Activated T-cell treated with anti-CD3 and anti-CD28 coated beads, Interleukin-2, amount 50 U/mL, for 1 hour (primary cell): ENCODE data around the gene CPNE8.

Experiments
- DNase-seq: peaks from one replicate; pipeline ENCODE4 v3.0.0-alpha.2; 2020

The CPNE8 gene

GRCh38 chr12:38905480-38906351 lies at the start of gene CPNE8:
Gene CPNE8, minus strand, starts transcription at chr12:38905591. Its CDS starts 57 bp downstream, at chr12:38905534.
- peak; percentile 35 for DNase-seq

DNA sequence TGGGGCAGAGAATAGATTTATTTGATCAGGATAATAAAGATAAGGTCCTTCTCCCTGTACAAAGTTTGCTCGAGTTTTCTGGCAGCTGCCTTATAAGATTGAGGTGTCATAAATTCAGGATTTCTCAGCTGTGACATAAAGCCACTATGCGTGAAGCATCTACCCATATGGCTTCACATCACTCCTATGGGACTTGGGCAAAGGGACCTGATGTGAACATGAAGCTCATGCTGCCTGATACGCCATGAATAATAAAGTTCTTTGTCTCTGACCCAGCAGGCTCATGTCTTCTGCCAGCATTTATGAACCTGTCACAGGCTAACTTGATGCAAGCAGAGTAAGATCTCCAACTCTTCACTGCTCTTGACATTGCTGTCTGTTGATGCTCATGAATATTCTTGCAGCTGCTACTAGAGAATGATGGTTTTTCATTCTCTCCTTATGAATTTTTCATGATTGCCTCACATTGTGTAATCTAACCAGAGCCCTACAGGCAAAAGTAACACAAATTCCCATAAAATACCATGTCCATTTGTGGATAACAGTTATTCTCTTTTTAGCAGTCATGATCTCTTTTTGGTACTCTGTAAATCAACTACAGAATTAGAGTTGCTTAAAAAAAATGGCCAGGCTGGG lies 49.0 kb upstream of the CPNE8 start:
- no peak for DNase-seq

- DNase-seq: no peak
Observed at GRCh38 chr12:38949363-38949762, 44.0 kb upstream of the CPNE8 start.

GRCh38 chr12:38934686-38935085 lies 29.3 kb upstream of the CPNE8 start:
- DNase-seq: no peak

GRCh38 chr12:38934078-38934584 lies 28.7 kb upstream of the CPNE8 start:
- DNase-seq: no peak

- DNase-seq: no peak
Observed at GRCh38 chr12:38932320-38932719, 26.9 kb upstream of the CPNE8 start.

- DNase-seq: no peak
Observed at GRCh38 chr12:38931461-38931860, 26.1 kb upstream of the CPNE8 start.

DNA sequence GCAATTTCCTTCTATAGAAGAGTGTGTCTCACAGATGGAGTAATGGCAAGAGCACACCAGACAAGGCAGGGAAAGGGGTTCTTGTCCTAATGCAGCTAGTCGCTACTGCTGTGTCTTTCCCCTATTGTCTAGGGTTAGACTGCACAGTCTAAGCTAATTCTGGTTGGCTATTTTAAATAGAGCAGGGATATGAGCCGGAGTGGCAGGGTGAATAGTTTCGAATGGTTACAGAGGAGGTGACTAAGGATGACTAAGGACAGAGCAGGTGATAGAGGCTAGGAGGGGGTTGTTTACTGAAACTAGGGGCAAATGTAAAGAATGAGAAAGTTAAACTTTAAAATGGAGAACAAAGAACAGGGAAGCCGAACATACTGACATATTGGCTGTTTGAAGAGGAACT lies 25.6 kb upstream of the CPNE8 start:
- no peak for DNase-seq

DNA sequence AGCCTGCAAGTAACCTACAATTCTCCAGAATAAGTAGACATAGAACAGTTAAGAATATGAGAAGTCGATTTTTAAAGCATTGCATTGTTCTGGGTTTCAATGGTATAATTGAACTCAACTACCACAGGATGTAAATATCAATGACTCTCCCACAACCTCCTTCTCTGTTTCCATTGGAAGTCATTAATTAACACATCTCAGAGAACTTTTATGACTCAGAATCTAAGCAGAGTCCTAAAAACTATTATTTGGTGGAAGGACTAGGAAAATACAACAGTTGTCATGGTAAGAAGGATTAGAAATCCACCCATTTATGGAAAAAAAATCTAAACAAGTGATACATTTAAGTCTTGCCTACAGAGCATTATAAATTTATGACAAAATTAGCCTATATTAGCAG lies 21.1 kb upstream of the CPNE8 start:
- DNase-seq: no peak

DNA sequence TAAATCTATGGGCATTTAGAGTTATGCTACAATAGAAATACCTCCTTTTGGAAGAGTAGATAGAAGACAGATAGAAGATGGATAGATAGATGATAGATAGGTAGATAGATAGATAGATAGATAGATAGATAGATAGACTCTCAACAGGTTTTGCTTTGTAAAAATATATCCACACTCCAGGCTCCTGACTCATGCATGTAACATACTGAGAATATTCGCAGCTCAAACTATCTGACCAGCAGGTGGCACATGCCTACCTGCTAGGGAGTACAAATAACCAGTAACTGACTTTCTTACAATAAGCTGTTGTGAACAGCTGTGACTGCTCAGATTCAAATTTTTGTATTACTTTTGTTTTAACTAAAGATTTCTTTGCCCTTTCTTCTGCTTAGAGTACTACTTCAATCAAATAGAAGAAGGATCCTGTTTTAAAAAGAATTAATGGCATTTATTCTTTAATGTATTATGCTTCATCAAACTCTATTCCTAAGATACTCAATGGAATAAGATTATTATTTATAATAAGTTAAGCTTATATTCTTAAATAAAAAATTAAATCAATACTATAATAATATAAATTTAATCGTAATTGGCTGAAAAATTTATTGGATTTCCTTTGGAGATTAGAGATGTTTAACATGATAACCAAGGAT lies 15.8 kb upstream of the CPNE8 start:
- no peak for DNase-seq

DNA sequence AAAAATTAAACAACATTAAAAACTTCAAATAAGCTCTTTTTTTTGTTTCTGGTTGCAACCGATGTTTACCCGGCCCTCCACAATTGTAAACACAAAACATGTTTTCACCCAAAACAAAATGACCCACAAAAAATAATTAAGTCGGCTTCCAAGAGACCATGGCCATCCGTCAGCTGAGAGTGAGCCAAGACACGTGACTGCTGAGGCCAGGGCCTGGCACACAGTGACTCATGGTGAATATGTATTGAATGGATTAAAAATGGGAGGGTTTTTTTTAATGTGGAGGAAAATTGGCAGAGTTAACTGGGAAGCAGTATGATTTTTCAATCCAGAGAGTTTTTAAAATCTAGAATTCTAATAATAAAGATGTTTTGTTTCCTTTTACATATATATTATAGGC lies 13.8 kb upstream of the CPNE8 start:
- no peak for DNase-seq

- DNase-seq: no peak
Observed at GRCh38 chr12:38915429-38916182, 10.2 kb upstream of the CPNE8 start.

DNA sequence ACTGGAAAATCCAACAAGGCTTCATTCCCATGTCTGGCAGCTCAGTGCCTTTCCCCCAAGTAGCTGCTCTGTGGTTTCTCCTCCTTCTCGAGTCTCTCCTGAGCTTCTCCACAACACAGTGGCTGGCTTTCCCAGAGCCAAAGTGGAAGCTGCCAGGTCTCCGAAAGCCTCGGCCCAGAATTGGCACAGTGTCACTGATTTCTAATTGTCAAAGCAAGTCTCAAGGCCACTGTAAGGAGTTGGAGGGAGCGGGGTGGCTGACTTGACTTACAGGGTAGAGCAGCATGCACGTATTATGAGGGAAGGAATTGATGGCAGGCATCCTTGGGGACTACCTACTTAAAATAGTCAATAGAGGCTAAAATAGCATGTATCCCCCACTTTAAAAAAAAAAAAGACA lies 6.7 kb upstream of the CPNE8 start:
- no peak for DNase-seq

DNA sequence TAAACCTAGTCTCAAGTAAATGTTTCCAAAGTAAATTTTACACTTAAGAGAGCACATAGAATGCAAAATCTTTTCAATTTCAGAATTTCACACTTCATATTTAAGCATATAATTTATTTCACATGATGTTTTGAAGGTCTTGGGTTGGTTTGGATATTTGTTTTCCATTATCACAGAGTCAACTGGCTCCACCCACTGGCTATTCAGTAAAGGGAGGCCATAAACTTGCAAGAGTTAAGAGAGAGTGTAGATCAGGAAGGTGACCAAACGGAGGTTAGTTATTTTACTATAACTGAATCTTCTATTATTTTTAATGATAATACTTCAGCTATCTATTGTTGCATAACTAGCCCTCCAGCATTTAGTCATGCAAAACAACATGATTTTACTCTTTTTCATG lies 6.2 kb upstream of the CPNE8 start:
- DNase-seq: no peak

- DNase-seq: no peak
Observed at GRCh38 chr12:38907201-38907923, 2.0 kb upstream of the CPNE8 start.

GRCh38 chr12:38906482-38907200 lies 1.2 kb upstream of the CPNE8 start:
- peak; percentile 63 for DNase-seq

DNA sequence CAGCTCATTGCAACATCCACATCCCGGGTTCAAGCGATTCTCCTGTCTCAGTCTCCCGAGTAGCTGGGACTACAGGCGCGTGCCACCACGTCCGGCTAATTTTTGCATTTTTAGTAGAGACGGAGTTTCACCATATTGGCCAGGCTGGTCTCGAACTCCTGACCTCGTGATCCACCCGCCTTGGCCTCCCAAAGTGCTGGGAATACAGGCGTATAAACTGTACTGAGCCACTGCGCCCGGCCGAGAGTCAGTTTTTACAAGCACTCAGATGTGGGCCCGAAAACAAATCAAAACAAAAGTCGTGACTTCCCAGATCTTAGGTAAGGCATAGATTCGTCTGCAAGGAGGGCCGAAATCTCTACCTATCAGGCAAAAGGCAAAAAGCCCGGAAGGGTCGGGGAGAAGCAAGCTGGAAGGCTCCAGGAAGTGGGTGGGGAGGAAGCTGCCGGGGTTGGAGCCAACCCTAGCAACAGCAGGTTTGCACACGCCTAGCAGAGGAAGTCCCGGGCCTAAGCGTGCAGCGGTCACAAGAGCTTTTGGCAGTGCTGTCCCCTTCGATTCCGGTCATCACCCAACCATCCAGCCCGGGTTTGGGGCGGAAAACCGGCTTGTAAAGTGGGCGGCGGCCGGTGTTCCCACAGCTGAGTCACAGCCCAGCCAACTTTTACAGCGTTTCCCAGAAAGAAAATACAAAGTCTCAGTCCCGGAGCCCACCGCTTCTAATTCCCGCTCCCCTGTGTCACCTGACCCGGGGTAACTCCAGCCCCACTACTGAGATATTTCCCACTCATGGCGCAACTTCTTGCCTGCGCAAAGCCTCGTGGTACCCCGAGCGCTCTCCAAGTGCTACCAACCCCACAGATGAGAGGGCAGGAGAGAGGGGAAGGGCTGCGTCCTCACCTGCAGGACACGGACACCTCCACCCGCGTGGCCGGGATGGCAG lies 583 bp downstream of the CPNE8 start:
- peak; percentile 24 for DNase-seq

DNA sequence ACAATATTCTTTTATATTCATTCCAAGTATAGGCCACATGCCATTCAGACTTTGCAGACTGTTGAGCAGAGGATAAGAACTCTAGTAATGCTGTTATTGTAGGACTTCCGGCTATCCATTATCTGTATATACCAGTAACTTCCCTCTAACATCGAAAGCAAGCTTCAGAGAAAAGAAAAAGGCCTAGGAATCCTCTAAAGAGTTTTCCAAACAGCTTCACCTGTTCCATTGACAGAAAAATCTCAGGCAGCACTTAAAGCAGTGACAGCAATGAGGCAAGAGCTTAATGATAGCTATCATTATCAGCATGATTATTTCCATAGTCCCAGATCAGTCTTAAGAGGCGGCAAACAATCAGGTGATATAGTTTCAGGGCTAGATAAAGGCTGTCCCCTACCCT lies 1.8 kb downstream of the CPNE8 start:
- DNase-seq: no peak

- DNase-seq: no peak
Observed at GRCh38 chr12:38898001-38898684, 7.2 kb downstream of the CPNE8 start.

- no peak for DNase-seq
Observed at GRCh38 chr12:38895446-38895845, 9.9 kb downstream of the CPNE8 start.
